ENCODE results near the gene SLC35F1.

SLC35F1 gene

DNA sequence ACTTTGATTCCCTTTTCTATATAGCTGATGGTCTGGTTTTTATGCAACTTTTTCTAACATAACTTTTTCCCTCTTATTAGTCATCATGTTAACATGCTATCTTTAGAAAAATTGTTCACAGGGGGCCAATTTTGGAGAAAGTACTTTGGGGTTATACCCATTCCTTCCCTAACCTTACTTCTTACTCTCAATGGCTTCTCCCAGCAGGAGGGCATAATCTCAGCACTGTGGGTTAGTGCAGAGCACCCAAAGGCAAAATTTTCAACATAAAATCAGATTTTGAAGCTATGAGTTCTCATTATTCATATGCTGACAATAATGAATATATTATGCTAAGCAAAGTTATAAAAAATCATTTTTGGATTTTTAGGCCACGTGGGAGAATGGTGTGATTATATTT is 299.2 kb downstream of the SLC35F1 start:
- DNase-seq: no peak

DNA sequence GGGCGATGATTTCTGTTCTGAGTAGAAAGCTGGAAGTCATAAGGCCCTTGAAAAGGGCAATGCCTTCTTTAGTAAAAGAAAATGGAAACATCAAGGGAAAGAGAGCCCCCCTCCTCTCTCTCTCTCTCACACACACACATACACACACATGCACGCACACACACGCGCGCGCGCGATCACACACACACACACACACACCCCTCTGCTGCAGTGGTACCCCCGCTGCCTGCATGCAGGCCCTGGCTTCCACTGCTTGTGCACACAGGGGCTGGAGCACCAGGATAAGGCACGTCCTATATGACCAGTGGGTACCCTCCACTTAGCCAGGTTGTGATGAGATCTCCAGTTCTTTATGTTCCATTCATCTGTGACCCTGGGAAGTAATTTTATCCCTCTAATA is 300.9 kb downstream of the SLC35F1 start:
- DNase-seq: no peak

DNA sequence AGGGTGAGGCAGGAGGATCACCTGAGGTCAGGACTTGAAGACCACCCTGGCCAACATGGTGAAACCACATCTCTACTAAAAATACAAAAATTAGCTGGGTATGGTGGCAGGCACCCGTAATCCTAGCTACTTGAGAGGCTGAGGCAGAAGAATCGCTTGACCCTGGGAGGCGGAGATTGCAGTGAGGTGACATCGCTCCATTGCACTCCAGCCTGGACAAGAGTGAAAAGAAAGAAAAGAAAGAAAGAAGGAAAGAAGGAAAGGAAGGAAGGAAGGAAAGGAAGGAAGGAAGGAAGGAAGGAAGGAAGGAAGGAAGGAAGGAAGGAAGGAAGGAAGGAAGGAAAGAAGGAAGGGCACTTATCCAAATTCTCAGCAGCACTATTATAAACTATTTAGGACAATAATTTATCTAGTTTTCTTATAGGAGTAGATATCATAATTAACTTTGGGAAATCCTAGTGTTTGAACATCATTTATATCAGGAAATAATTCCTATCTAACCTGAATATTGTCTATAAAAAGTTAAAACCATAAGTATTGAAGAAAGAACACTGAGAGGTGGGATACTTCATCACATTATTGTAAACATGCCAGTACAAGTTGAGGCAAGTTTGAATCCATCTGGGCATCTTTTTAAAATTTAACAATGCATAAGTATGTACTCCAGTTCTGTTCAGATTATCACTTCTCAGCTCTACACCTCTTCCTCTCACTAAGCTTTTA is 305.5 kb downstream of the SLC35F1 start:
- DNase-seq: no peak

GRCh38 chr6:118215269-118215668 is 308.2 kb downstream of the SLC35F1 start:
- DNase-seq: no peak

DNA sequence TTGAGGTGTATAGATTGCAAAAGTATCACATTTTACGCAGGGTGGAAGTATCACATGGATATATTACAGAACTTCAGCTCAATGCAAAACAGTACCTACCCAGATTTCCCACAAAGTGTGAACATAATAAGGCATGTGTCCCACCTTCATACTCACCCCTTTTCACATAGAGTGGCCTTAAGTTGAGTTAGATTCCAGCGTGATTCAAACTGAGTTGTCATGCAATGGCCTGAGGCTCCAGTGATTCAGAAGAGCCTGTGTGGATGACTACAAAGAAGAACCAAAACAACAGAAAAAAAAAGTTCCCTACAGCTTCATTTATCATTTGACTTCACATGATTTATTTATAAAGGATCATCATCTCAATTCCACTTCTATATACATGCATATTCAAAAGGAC is 309.7 kb downstream of the SLC35F1 start:
- no peak for DNase-seq

DNA sequence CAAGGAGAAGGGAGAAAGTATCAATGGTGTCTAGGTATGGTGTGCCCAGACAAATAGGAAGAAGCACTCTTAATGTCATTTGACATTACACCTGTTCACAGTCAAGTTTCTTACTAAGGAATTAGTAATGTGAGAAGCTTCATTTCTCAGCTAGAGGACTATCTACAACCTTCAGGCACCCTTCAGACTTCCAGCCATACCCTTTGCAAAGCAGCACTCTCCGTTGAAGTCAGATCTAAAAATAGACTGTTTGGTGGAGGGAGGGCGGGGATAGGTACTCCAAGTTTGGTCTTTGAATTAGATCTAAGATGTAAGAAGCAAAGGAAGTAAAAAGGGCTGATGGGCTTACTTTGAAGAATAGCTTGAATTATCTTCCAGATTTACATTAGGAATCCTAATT is 311.1 kb downstream of the SLC35F1 start:
- no peak for DNase-seq

- no peak for DNase-seq
These were observed 313.5 kb downstream of the SLC35F1 start for GRCh38 chr6:118220429-118221128.

DNA sequence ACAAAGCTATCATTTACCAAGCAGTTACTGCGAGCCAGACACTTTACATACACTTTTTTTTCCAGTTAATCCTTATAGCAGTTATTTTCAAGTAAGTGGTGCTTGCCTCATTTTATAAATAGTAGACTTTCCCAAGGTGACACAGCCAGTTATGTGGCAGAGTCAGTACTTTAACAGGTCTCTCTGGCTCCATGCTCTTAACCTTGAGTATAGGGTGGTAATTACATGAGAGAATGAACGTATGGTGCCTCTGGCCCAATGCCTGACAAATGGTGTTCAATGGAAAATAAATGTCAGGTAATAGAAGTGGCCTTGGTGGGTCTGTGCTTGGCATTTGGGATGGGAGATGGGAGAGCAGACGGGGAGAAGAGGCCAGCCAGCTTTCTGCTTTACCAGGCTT is 316.3 kb downstream of the SLC35F1 start:
- no peak for DNase-seq

DNA sequence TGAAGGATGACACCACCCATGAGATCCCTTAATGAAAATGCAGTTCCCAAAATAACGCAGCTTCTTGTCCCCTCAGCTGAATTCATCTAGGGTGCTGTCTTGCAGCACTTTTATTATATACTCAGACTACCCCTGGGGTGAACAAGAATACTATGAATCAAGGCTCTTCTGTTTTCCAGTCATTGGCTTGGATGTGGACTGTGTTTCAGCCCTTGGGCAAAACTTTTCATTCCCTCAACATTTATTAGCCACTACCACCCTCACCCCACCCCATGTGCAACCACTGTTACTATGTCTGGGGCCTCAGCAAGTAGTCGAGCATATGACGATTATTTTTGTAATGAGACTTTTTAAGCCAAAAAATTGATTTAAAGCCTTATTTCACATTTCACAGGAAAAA is 321.8 kb downstream of the SLC35F1 start:
- DNase-seq: no peak

DNA sequence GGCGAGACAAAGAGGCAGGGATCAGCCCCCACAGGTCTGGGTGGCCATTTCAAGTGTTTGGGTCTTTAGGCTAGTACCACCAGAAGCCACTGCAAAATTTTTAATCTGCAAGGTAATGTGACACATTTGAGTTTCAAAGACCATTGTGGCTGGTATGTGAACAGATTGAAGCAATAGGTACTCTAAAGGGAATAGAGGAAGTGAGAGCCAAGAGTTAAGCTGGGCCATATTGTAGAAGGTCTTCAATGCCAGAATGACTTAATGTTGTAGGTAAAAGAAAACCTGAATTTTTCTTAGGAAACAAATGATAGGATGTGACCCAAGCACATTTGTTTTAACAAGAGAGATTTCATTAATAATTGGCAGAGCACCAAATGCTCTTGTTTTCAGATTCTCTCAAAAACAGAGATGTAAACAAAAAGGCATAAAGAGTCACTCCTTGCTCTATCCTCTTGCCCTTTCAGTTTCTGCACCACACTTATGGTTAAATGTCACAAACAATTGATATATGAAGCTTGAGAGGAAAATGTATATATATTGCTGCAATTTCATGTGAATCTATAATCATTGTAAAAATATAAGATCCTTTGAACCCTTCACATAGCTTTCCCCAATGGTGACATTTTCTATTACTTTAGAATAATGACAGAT is 333.9 kb downstream of the SLC35F1 start:
- DNase-seq: no peak

GRCh38 chr6:118246406-118246805 is 339.3 kb downstream of the SLC35F1 start:
- no peak for DNase-seq

DNA sequence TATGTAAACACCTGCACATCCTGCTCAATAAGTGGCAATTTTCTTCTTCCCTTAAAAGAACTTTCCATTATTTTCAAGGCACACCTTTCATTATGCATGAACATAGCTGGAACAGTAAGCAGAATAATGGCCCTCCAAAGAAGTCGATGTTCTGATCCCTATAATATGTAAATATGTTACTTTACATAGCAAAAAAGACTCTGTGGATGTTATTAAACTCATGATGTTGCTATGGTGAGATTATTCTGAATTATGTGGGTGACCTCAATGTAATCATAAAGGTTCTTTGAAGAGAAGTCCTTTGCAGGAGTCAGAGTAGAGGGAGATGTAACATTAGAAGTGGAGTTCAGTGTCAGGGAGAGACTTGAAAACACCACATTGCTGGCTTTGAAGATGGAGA is 341.1 kb downstream of the SLC35F1 start:
- DNase-seq: no peak

DNA sequence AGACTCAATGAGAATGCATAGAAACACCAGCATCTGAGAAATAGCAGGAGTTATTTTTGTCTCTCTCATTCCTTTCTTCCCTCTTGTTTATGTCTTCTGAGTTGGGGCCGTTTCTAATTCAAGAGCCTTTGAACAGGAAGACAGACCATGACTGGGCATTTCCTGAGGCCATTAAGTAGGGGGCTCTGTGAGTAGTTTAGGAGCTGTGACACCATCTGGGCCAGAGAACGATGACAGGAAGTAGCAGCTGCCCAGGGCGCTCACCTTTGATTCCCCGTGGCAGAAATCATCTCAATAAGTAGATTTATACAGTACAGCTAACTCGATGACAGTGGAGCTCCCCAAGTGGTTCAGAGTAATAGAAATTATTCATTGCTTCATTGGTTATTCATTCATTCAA is 342.6 kb downstream of the SLC35F1 start:
- no peak for DNase-seq

- DNase-seq: no peak
These were observed 345.4 kb downstream of the SLC35F1 start for GRCh38 chr6:118252474-118252873.

DNA sequence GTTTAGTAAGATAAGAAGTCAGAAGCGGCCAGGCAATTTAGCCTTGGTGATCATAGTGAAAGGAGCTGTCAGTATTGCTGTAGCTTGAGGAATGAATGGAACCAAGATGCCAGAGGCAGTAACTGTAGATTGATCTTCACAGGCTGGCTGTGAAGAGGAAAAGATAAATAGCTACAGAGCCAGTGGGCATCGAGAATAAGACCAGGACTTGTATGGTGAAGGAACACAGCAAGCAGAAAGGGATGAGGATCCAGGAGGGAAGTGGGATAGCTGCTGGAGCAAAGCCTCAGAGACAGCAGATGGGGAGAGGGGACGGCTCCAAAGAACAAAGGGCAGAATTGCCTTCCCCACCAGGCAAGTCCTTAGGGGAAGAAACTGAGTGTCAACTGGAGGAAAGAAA is 346.7 kb downstream of the SLC35F1 start:
- no peak for DNase-seq

- no peak for DNase-seq
These were observed 353.8 kb downstream of the SLC35F1 start for GRCh38 chr6:118260833-118261232.

DNA sequence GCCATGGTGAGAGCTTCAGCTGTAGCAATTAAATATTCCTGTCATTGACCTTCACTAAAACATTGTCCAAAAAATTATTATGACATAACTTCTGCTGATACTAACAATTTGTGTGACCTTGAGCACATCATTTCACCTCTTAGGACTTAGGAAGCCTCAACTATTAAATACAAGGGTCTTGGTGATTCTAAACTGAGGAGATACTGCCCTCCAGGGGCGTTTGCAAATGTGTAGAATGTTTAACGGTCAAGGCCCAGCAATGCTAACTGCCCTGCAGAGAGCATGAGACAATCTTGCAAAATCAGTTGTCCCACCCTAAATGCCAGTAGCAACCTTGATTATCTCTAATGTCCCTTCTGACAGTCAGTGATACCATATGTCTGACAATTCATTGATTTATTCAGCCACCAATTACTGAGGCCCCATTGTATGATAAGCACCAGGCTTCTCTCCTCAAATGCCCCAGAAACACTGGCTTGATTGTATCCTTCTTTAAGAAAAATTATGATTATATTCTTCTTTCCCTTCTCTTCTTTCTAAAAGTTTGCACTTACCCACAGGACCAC is 356.9 kb downstream of the SLC35F1 start:
- no peak for DNase-seq

GRCh38 chr6:118269659-118270058 is 362.6 kb downstream of the SLC35F1 start:
- no peak for DNase-seq

- no peak for DNase-seq
These were observed 370.6 kb downstream of the SLC35F1 start for GRCh38 chr6:118277631-118278030.

GRCh38 chr6:118280210-118280609 is 373.1 kb downstream of the SLC35F1 start:
- no peak for DNase-seq

GRCh38 chr6:118281291-118281690 is 374.2 kb downstream of the SLC35F1 start:
- no peak for DNase-seq

GRCh38 chr6:118283766-118284165 is 376.7 kb downstream of the SLC35F1 start:
- DNase-seq: peak; percentile 64

GRCh38 chr6:118284736-118285360 is 377.8 kb downstream of the SLC35F1 start:
- DNase-seq: no peak

All from CD4-positive, alpha-beta T cell treated with Interleukin-17A for 4 hours (primary cell).